K562 (cell line): Measurements from ENCODE around the gene PATE4. TPM values are rescaled to one million over a fixed set of nuclear protein-coding genes. Genes with fewer than 3 reads are reported as not detected.

Experiments used
- ARID1B ChIP-seq: fragments of 450-650 bp; IDR thresholded peaks from 2 replicates; pipeline ENCODE4 v1.6.1; 2016; ENCODE audit warnings: antibody characterized with exemption, mild to moderate bottlenecking, inconsistent platforms
- DNMT1 ChIP-seq: fragments of 450-650 bp; IDR thresholded peaks from 2 replicates; pipeline ENCODE4 v1.6.1; 2016; ENCODE audit warnings: antibody characterized with exemption, mild to moderate bottlenecking
- NRF1 ChIP-seq, 2 experiments: fragments of 450-650 bp; IDR thresholded peaks in 1 of 2; conservative IDR thresholded peaks in 1 of 2; 2 replicates each; pipeline ENCODE4 v1.6.1; 2014; ENCODE audit warnings: mild to moderate bottlenecking in 2 of 2
- XRCC4 ChIP-seq: IDR thresholded peaks from one replicate; pipeline ENCODE4 v1.6.1; 2011; ENCODE audit not compliant: insufficient read depth, insufficient read length; ENCODE audit errors: extremely low read depth
- polyA plus RNA-seq, 8 experiments: library from polyadenylated mRNA; depleted of rRNA in 4 of 8; stranded (reverse) in 5 of 8; unstranded in 3 of 8; fragments of >200 nt; fragmentation: Nextera tagmentation in 2 of 8; fragmentation: Illumina TruSeq in 1 of 8; extraction: Ambion mirVana in 2 of 8; extraction: Trizol in 1 of 8; gene quantifications; 2 replicates each; pipeline versions ENCODE4 v1.2.1 to v1.2.3, GENCODE V29; 2011 to 2014; ENCODE audit warnings: inconsistent platforms in 1 of 8, missing spikeins in 1 of 8
- total RNA-seq, 7 experiments: library from RNA; depleted of rRNA in 6 of 7; stranded (reverse); fragments of >200 nt in 6 of 7; fragmentation: Illumina TruSeq in 2 of 7; extraction: Trizol in 2 of 7; gene quantifications; 2 replicates each; pipeline versions ENCODE4 v1.2.1 to v1.2.3, GENCODE V29; 2011 to 2021; ENCODE audit warnings: low replicate concordance in 1 of 7
- TF ChIP-seq, protein P1 (sequence below): sonication (generic); formaldehyde crosslinking; IDR thresholded peaks from 2 replicates; pipeline ENCODE4 v1.8.0; 2022; ENCODE audit warnings: missing genetic modification reagents, mild to moderate bottlenecking, moderate library complexity, borderline replicate concordance

The PATE4 gene
- total and polyA plus RNA-seq, 9 of the 15 experiments (the other 6 are each of a cell fraction or from before 2014, with no cell fraction given), result not detected

DNA sequence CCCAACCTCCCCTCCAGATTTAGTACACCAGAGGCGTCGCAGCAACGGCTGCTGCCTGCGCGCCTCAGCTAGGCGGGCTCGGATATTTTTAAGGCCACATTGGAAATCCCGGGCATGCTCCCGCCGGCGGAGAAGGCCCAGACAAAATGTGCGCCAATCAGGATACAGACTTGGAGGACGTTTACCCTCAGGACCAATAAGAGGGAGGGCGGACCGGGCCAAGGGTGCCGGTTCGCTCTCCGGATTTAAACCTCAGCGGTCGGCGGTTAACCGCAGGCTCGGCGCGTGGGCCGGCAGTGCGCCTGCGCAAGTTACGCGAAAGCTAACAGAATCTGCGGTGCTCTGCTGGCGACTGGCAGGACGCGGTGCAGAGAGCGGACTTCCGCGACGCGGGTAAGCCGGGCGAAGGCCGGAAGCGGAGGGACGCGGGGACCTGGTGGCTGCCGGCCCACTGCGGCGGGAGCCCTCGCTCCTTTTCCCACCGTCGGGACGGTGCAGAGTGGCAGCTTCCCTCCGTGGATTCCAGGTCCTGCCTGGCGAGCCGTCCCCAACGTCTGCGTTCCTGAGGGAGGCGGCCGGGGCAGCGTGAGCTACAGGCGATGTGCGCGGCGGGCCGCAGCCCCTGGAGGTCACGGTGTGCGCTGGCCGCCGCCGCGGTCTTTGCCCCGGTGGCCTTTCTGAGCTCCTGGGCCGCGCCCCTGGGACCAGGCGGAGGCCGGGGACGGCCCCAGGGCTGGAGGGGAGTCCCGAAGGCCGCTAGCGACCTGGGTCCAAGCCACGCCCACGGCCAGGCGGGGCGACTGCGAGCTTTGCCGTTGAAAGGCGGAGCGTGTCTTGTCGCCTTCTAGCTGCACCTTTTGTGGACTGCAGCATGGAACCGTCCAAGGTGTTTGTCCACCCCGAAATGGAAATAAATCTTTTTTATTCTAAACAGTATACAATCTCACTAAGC, 54.5 kb downstream of the PATE4 start, which contains the start of gene HYLS1 (continued):
- TF ChIP-seq, protein P1, sequence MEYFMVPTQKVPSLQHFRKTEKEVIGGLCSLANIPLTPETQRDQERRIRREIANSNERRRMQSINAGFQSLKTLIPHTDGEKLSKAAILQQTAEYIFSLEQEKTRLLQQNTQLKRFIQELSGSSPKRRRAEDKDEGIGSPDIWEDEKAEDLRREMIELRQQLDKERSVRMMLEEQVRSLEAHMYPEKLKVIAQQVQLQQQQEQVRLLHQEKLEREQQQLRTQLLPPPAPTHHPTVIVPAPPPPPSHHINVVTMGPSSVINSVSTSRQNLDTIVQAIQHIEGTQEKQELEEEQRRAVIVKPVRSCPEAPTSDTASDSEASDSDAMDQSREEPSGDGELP (CRISPR knock-in tag), result peak; percentile 21; the same call in 1 of the 2 replicates
- TF ChIP-seq NRF1 (conservative IDR thresholded peaks at IDR 0.05 in 1 of 2, IDR thresholded peaks at IDR 0.05 in 1 of 2) (peak; percentile 96), XRCC4 (no peak), DNMT1 (no peak), ARID1B (peak; percentile 11; the same call in 1 of the 2 replicates)
- TF ChIP-seq, all 486 proteins: peak for 110

Other genes starting within 250 kb of the PATE4 start
Only the 7 nearest of the 11 such genes appear.
- gene PATE1, start 87.0 kb upstream of the PATE4 start, total RNA-seq (2014; rRNA removed), result not detected in 2 replicates
- not detected in 2 replicates for gene PATE1, start 87.0 kb upstream of the PATE4 start, total RNA-seq (2014; rRNA removed; fragmentation: Illumina TruSeq; extraction: Trizol)
- not detected in 2 replicates for gene PATE1, start 87.0 kb upstream of the PATE4 start, total RNA-seq (2015; rRNA removed; fragmentation: Illumina TruSeq; extraction: Trizol)
- gene PATE1, start 87.0 kb upstream of the PATE4 start, total RNA-seq (2021), result not detected in 2 replicates
- gene PATE1, start 87.0 kb upstream of the PATE4 start, polyA plus RNA-seq (2011; rRNA removed), result not detected in 2 replicates
- not detected in 2 replicates for gene PATE1, start 87.0 kb upstream of the PATE4 start, polyA plus RNA-seq (2014; fragmentation: Illumina TruSeq; extraction: Trizol)
- gene PATE1, start 87.0 kb upstream of the PATE4 start, polyA plus RNA-seq (2014; fragmentation: Nextera tagmentation; extraction: Ambion mirVana), result not detected
- gene PATE1, start 87.0 kb upstream of the PATE4 start, polyA plus RNA-seq (2014; rRNA removed), result not detected in 2 replicates
- gene PATE2, start 54.5 kb upstream of the PATE4 start, total RNA-seq (2014; rRNA removed), result not detected in 2 replicates
- not detected in 2 replicates for gene PATE2, start 54.5 kb upstream of the PATE4 start, total RNA-seq (2014; rRNA removed; fragmentation: Illumina TruSeq; extraction: Trizol)
- not detected in 2 replicates for gene PATE2, start 54.5 kb upstream of the PATE4 start, total RNA-seq (2015; rRNA removed; fragmentation: Illumina TruSeq; extraction: Trizol)
- gene PATE2, start 54.5 kb upstream of the PATE4 start, total RNA-seq (2021), result not detected in 2 replicates
- not detected in 2 replicates for gene PATE2, start 54.5 kb upstream of the PATE4 start, polyA plus RNA-seq (2011; rRNA removed)
- not detected in 2 replicates for gene PATE2, start 54.5 kb upstream of the PATE4 start, polyA plus RNA-seq (2014; fragmentation: Illumina TruSeq; extraction: Trizol)
- not detected for gene PATE2, start 54.5 kb upstream of the PATE4 start, polyA plus RNA-seq (2014; fragmentation: Nextera tagmentation; extraction: Ambion mirVana)
- gene PATE2, start 54.5 kb upstream of the PATE4 start, polyA plus RNA-seq (2014; rRNA removed), result 0.05 TPM in 1 of 2 replicates, not detected in the other
- gene PATE3, start 45.2 kb upstream of the PATE4 start, total RNA-seq (2014; rRNA removed), result not detected in 2 replicates
- not detected in 2 replicates for gene PATE3, start 45.2 kb upstream of the PATE4 start, total RNA-seq (2014; rRNA removed; fragmentation: Illumina TruSeq; extraction: Trizol)
- gene PATE3, start 45.2 kb upstream of the PATE4 start, total RNA-seq (2015; rRNA removed; fragmentation: Illumina TruSeq; extraction: Trizol), result not detected in 2 replicates
- gene PATE3, start 45.2 kb upstream of the PATE4 start, total RNA-seq (2021), result not detected in 2 replicates
- gene PATE3, start 45.2 kb upstream of the PATE4 start, polyA plus RNA-seq (2011; rRNA removed), result not detected in 2 replicates
- not detected in 2 replicates for gene PATE3, start 45.2 kb upstream of the PATE4 start, polyA plus RNA-seq (2014; fragmentation: Illumina TruSeq; extraction: Trizol)
- not detected for gene PATE3, start 45.2 kb upstream of the PATE4 start, polyA plus RNA-seq (2014; fragmentation: Nextera tagmentation; extraction: Ambion mirVana)
- gene PATE3, start 45.2 kb upstream of the PATE4 start, polyA plus RNA-seq (2014; rRNA removed), result not detected in 2 replicates
- gene HYLS1, start 54.4 kb downstream of the PATE4 start, total RNA-seq (2014; rRNA removed), result 3.3 and 3.8 TPM in 2 replicates
- gene HYLS1, start 54.4 kb downstream of the PATE4 start, total RNA-seq (2014; rRNA removed; fragmentation: Illumina TruSeq; extraction: Trizol), result 4.8 and 5.7 TPM in 2 replicates
- gene HYLS1, start 54.4 kb downstream of the PATE4 start, total RNA-seq (2015; rRNA removed; fragmentation: Illumina TruSeq; extraction: Trizol), result 5.1 and 5.6 TPM in 2 replicates
- 2.7 and 3.6 TPM in 2 replicates for gene HYLS1, start 54.4 kb downstream of the PATE4 start, total RNA-seq (2021)
- gene HYLS1, start 54.4 kb downstream of the PATE4 start, polyA plus RNA-seq (2011; rRNA removed), result 1.1 and 3.2 TPM in 2 replicates
- gene HYLS1, start 54.4 kb downstream of the PATE4 start, polyA plus RNA-seq (2014; fragmentation: Illumina TruSeq; extraction: Trizol), result 3.8 and 5.1 TPM in 2 replicates
- gene HYLS1, start 54.4 kb downstream of the PATE4 start, polyA plus RNA-seq (2014; fragmentation: Nextera tagmentation; extraction: Ambion mirVana), result 1 to 10 TPM; 7.4 to 8.2 TPM
- 3.2 and 4.6 TPM in 2 replicates for gene HYLS1, start 54.4 kb downstream of the PATE4 start, polyA plus RNA-seq (2014; rRNA removed)
- gene PUS3, start 69.9 kb downstream of the PATE4 start, total RNA-seq (2014; rRNA removed), result 16.4 and 18.4 TPM in 2 replicates
- gene PUS3, start 69.9 kb downstream of the PATE4 start, total RNA-seq (2014; rRNA removed; fragmentation: Illumina TruSeq; extraction: Trizol), result 40.6 and 46.2 TPM in 2 replicates
- 28.4 and 35.9 TPM in 2 replicates for gene PUS3, start 69.9 kb downstream of the PATE4 start, total RNA-seq (2015; rRNA removed; fragmentation: Illumina TruSeq; extraction: Trizol)
- 19.1 and 22.5 TPM in 2 replicates for gene PUS3, start 69.9 kb downstream of the PATE4 start, total RNA-seq (2021)
- gene PUS3, start 69.9 kb downstream of the PATE4 start, polyA plus RNA-seq (2011; rRNA removed), result 7.8 and 16.5 TPM in 2 replicates
- 25.9 and 39.0 TPM in 2 replicates for gene PUS3, start 69.9 kb downstream of the PATE4 start, polyA plus RNA-seq (2014; fragmentation: Illumina TruSeq; extraction: Trizol)
- 10 to 100 TPM; 39.6 to 49.2 TPM for gene PUS3, start 69.9 kb downstream of the PATE4 start, polyA plus RNA-seq (2014; fragmentation: Nextera tagmentation; extraction: Ambion mirVana)
- 15.6 and 25.4 TPM in 2 replicates for gene PUS3, start 69.9 kb downstream of the PATE4 start, polyA plus RNA-seq (2014; rRNA removed)
- gene DDX25, start 71.2 kb downstream of the PATE4 start, total RNA-seq (2014; rRNA removed), result not detected in 2 replicates
- not detected in 2 replicates for gene DDX25, start 71.2 kb downstream of the PATE4 start, total RNA-seq (2014; rRNA removed; fragmentation: Illumina TruSeq; extraction: Trizol)
- not detected in 2 replicates for gene DDX25, start 71.2 kb downstream of the PATE4 start, total RNA-seq (2015; rRNA removed; fragmentation: Illumina TruSeq; extraction: Trizol)
- not detected in 2 replicates for gene DDX25, start 71.2 kb downstream of the PATE4 start, total RNA-seq (2021)
- not detected in 2 replicates for gene DDX25, start 71.2 kb downstream of the PATE4 start, polyA plus RNA-seq (2011; rRNA removed)
- gene DDX25, start 71.2 kb downstream of the PATE4 start, polyA plus RNA-seq (2014; fragmentation: Illumina TruSeq; extraction: Trizol), result not detected in 2 replicates
- not detected for gene DDX25, start 71.2 kb downstream of the PATE4 start, polyA plus RNA-seq (2014; fragmentation: Nextera tagmentation; extraction: Ambion mirVana)
- gene DDX25, start 71.2 kb downstream of the PATE4 start, polyA plus RNA-seq (2014; rRNA removed), result not detected in 2 replicates
- gene VSIG10L2, start 112.7 kb downstream of the PATE4 start, total RNA-seq (2014; rRNA removed), result not detected in 2 replicates
- gene VSIG10L2, start 112.7 kb downstream of the PATE4 start, total RNA-seq (2014; rRNA removed; fragmentation: Illumina TruSeq; extraction: Trizol), result not detected in 2 replicates
- gene VSIG10L2, start 112.7 kb downstream of the PATE4 start, total RNA-seq (2015; rRNA removed; fragmentation: Illumina TruSeq; extraction: Trizol), result not detected in 2 replicates
- not detected in 2 replicates for gene VSIG10L2, start 112.7 kb downstream of the PATE4 start, total RNA-seq (2021)
- gene VSIG10L2, start 112.7 kb downstream of the PATE4 start, polyA plus RNA-seq (2011; rRNA removed), result not detected in 2 replicates
- not detected in 2 replicates for gene VSIG10L2, start 112.7 kb downstream of the PATE4 start, polyA plus RNA-seq (2014; fragmentation: Illumina TruSeq; extraction: Trizol)
- not detected for gene VSIG10L2, start 112.7 kb downstream of the PATE4 start, polyA plus RNA-seq (2014; fragmentation: Nextera tagmentation; extraction: Ambion mirVana)
- not detected in 2 replicates for gene VSIG10L2, start 112.7 kb downstream of the PATE4 start, polyA plus RNA-seq (2014; rRNA removed)